OCI-LY3 (cell line): ENCODE results near the gene CAMK2D.

Source experiments
- H2AFZ ChIP-seq: fragments of 200-600, 300-600 bp; shearing (Covaris generic); 2 replicates; pipeline ENCODE4 v1.6.0; 2014; ENCODE audit warnings: antibody characterized with exemption, low read depth, low read length
- H3K27ac ChIP-seq: fragments of 200-600, 300-600 bp; sonication (generic); 2 replicates; pipeline ENCODE4 v1.5.1; 2014; ENCODE audit warnings: mild to moderate bottlenecking, low read length, moderate library complexity, mixed read lengths
- H3K27me3 ChIP-seq: fragments of 200-600, 300-600 bp; sonication (generic); 2 replicates; pipeline ENCODE4 v1.6.1; 2014; ENCODE audit warnings: low read depth, low read length, mixed read lengths
- H3K36me3 ChIP-seq: fragments of 200-600, 300-600 bp; sonication (generic); replicated peaks from 2 replicates; pipeline ENCODE3; 2014; ENCODE audit warnings: low read depth, low read length, mixed read lengths
- H3K4me1 ChIP-seq: fragments of 300-600, 200-600 bp; sonication (generic); 2 replicates; pipeline ENCODE4 v1.6.1; 2014; ENCODE audit warnings: low read length, mixed read lengths
- H3K4me2 ChIP-seq: fragments of 200-600, 300-600 bp; sonication (generic); 2 replicates; pipeline ENCODE4 v1.6.1; 2014; ENCODE audit warnings: low read length, mixed read lengths
- H3K4me3 ChIP-seq: fragments of 300-600, 200-600 bp; sonication (generic); 2 replicates; pipeline ENCODE4 v1.5.1; 2014; ENCODE audit warnings: antibody characterized with exemption, mild to moderate bottlenecking, low read length, moderate library complexity
- H3K79me2 ChIP-seq: fragments of 300-600, 200-600 bp; shearing (Covaris generic); 2 replicates; pipeline ENCODE4 v1.6.1; 2014; ENCODE audit warnings: mild to moderate bottlenecking, low read length, mixed read lengths
- H3K9ac ChIP-seq: fragments of 300-600, 200-600 bp; shearing (Covaris generic); 2 replicates; pipeline ENCODE4 v1.6.0; 2014; ENCODE audit warnings: mild to moderate bottlenecking, low read length, moderate library complexity
- H3K9me3 ChIP-seq: fragments of 200-600, 300-600 bp; shearing (Covaris generic); 2 replicates; pipeline ENCODE4 v1.6.1; 2014; ENCODE audit warnings: low read length, mixed read lengths; ENCODE audit not compliant: insufficient read depth
- H4K20me1 ChIP-seq: fragments of 200-600, 300-600 bp; sonication (generic); 2 replicates; pipeline ENCODE4 v1.6.1; 2016; ENCODE audit warnings: low read length, mixed read lengths; ENCODE audit not compliant: insufficient read depth
- CTCF ChIP-seq: fragments of 200-600, 300-600 bp; sonication (generic); IDR thresholded peaks from 2 replicates; pipeline ENCODE4 v1.5.1; 2014; ENCODE audit warnings: antibody characterized with exemption, low read length, low read depth
- EZH2phosphoT487 ChIP-seq: fragments of 200-600 bp; shearing (Covaris generic); IDR thresholded peaks from 2 replicates; pipeline ENCODE4 v1.6.1; 2018; ENCODE audit warnings: antibody characterized with exemption, mixed run types, low read depth

The CAMK2D gene

GRCh38 chr4:113743690-113744089 lies 17.8 kb downstream of the CAMK2D start:
- no peak for TF ChIP-seq CTCF
- TF ChIP-seq EZH2phosphoT487 = no peak

GRCh38 chr4:113742643-113743042 lies 18.9 kb downstream of the CAMK2D start:
- Histone ChIP-seq H3K4me1 (0 out of 2 replicates have a peak, but pooled peaks cover 5% of the 10 kb centered on the region), H4K20me1 (no peaks in the 10 kb centered on the region; the same call in 1 of the 2 replicates), H3K27ac (no peak overlapping the region), H3K79me2 (no peaks in the 10 kb centered on the region), H3K9me3 (no peaks in the 10 kb centered on the region), H3K4me3 (no peak overlapping the region), H3K4me2 (no peak overlapping the region), H2AFZ (no peak overlapping the region), H3K9ac (no peak overlapping the region), H3K27me3 (no peaks in the 10 kb centered on the region), H3K36me3 (no peaks in the 10 kb centered on the region)
- no peak for TF ChIP-seq EZH2phosphoT487
- no peak for TF ChIP-seq CTCF

More at GRCh38 chr4:113743690-113744089, 17.8 kb downstream of the CAMK2D start:
- H3K36me3 ChIP-seq = no peaks in the 10 kb centered on the region
- H3K4me2 ChIP-seq = no peak overlapping the region
- H3K79me2 ChIP-seq = no peaks in the 10 kb centered on the region
- no peaks in the 10 kb centered on the region; the same call in 1 of the 2 replicates for H4K20me1 ChIP-seq
- H3K27ac ChIP-seq = no peak overlapping the region
- H2AFZ ChIP-seq = no peak overlapping the region
- H3K9me3 ChIP-seq = no peaks in the 10 kb centered on the region
- no peak overlapping the region for H3K4me3 ChIP-seq
- no peak overlapping the region for H3K9ac ChIP-seq
- H3K27me3 ChIP-seq = no peaks in the 10 kb centered on the region
- 0 out of 2 replicates have a peak, but pooled peaks cover 5% of the 10 kb centered on the region for H3K4me1 ChIP-seq

- no peaks in the 10 kb centered on the region for H3K36me3 ChIP-seq
- no peak overlapping the region for H2AFZ ChIP-seq
- no peak overlapping the region for H3K4me2 ChIP-seq
- H3K9ac ChIP-seq = no peak overlapping the region
- no peaks in the 10 kb centered on the region for H3K79me2 ChIP-seq
- no peak overlapping the region for H3K27ac ChIP-seq
- no peaks in the 10 kb centered on the region; the same call in 1 of the 2 replicates for H4K20me1 ChIP-seq
- H3K4me3 ChIP-seq = no peak overlapping the region
- H3K27me3 ChIP-seq = no peaks in the 10 kb centered on the region
- H3K9me3 ChIP-seq = no peaks in the 10 kb centered on the region
- H3K4me1 ChIP-seq = 0 out of 2 replicates have a peak, but pooled peaks cover 5% of the 10 kb centered on the region
- no peak for TF ChIP-seq CTCF
- no peak for TF ChIP-seq EZH2phosphoT487
Measured at GRCh38 chr4:113741956-113742355, 19.6 kb downstream of the CAMK2D start.

DNA sequence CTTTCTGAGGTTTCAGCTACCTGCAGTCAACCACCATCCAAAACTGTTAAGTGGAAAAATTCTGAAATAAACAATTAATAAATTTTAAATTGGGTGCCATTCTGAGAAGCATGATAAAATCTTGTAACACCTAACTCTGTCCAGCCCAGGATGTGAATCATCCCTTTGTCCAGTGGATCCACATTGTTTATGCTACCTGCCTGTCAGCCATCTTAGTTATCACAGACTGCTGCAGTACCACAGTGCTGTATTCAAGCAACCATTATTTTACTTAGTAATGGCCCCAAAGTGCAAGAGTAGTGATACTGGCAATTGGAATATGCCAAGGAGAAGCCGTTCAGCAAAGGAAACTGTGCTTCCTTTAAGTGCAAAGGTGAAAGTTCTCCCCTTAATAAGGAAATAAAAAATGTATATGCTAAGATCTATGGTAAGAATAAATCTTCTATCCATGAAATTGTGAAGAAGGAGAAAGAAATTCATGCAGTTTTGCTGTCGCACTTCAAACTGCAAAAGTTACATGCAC lies 20.6 kb downstream of the CAMK2D start:
- H3K9me3 ChIP-seq = no peaks in the 10 kb centered on the region
- no peaks in the 10 kb centered on the region; the same call in 1 of the 2 replicates for H4K20me1 ChIP-seq
- H2AFZ ChIP-seq = no peak overlapping the region
- H3K4me2 ChIP-seq = no peak overlapping the region
- no peak overlapping the region for H3K4me3 ChIP-seq
- H3K27me3 ChIP-seq = no peaks in the 10 kb centered on the region
- H3K36me3 ChIP-seq = no peaks in the 10 kb centered on the region
- 0 out of 2 replicates have a peak, but pooled peaks cover 5% of the 10 kb centered on the region for H3K4me1 ChIP-seq
- TF ChIP-seq EZH2phosphoT487 (no peak), CTCF (no peak)
- H3K79me2 ChIP-seq = no peaks in the 10 kb centered on the region
- no peak overlapping the region for H3K9ac ChIP-seq
- H3K27ac ChIP-seq = no peak overlapping the region
